Activated CD4-positive, alpha-beta T cell treated with anti-CD3 and anti-CD28 coated beads for 36 hours (primary cell): ENCODE measurements around the gene TSPO. TPM values are rescaled to one million over a fixed set of nuclear protein-coding genes. Genes with fewer than 3 reads are reported as not detected.

Source experiments
- ATAC-seq: fragments of 200-7000 bp; cut with Tn5 transposase; one replicate; pipeline ENCODE4 v1.10.0; 2021; ENCODE audit warnings: mild to moderate bottlenecking, moderate library complexity
- CTCF ChIA-PET: fragments of 350-600 bp; sonication (Branson Sonifier 250); formaldehyde crosslinking; loops from one replicate; lab custom pipeline; 2021; ENCODE audit warnings: antibody characterized with exemption; lab: Charles Lee
- POLR2A ChIA-PET: fragments of 350-600 bp; sonication (Branson Sonifier 250); formaldehyde crosslinking; loops from one replicate; lab custom pipeline; 2021; ENCODE audit warnings: antibody characterized with exemption, inconsistent platforms; lab: Charles Lee
- DNase-seq: peaks from one replicate; pipeline ENCODE4 v3.0.0-alpha.2; 2020
- H3K27ac Mint-ChIP-seq: one replicate; pipeline ENCODE4 v1.8.0; 2021; ENCODE audit warnings: mixed read lengths
- H3K27me3 Mint-ChIP-seq: one replicate; pipeline ENCODE4 v1.8.0; 2021; ENCODE audit warnings: mixed read lengths
- H3K36me3 Mint-ChIP-seq: one replicate; pipeline ENCODE4 v1.8.0; 2021; ENCODE audit warnings: low read depth, mixed read lengths
- H3K4me1 Mint-ChIP-seq: one replicate; pipeline ENCODE4 v1.8.0; 2021; ENCODE audit warnings: mixed read lengths
- H3K4me3 Mint-ChIP-seq: one replicate; pipeline ENCODE4 v1.8.0; 2021; ENCODE audit warnings: mild to moderate bottlenecking, moderate library complexity, mixed read lengths
- H3K9me3 Mint-ChIP-seq: one replicate; pipeline ENCODE4 v1.8.0; 2021; ENCODE audit warnings: low read depth, mixed read lengths
- intact Hi-C, 2 experiments: fragments of 100-400 bp; cut with DNase I in 1 of 2; cut with micrococcal nuclease in 1 of 2; formaldehyde crosslinking; loops; one replicate each; pipeline versions ENCODE4 v1.14.2 to v1.15.1; 2022 to 2024; cut with DNase I, micrococcal nuclease
- total RNA-seq, 2 experiments: library from RNA; stranded (reverse); gene quantifications; one replicate each; pipeline ENCODE4 v1.2.3, GENCODE V29; 2021

Gene TSPO
- total RNA-seq, 2 experiments from 2014 or later: 61.7 to 114 TPM

GRCh38 chr22:43207386-43207785, 56.0 kb downstream of the TSPO start:
- ChIA-PET POLR2A (no interaction called here), CTCF (no interaction called here)
- Mint-ChIP-seq H3K36me3 (no peaks in the 10 kb centered on the region), H3K4me1 (peaks cover 3% of the 10 kb centered on the region), H3K27me3 (no peaks in the 10 kb centered on the region), H3K4me3 (no peak overlapping the region), H3K9me3 (no peaks in the 10 kb centered on the region), H3K27ac (no peak overlapping the region)
- DNase-seq (no peak), ATAC-seq (no peak)
- intact Hi-C loops: no loop called here

GRCh38 chr22:43207849-43208702, 56.7 kb downstream of the TSPO start:
- no peak for DNase-seq
- no peak for ATAC-seq
- no peak overlapping the region for H3K27ac Mint-ChIP-seq
- no peaks in the 10 kb centered on the region for H3K9me3 Mint-ChIP-seq
- no peak overlapping the region for H3K4me3 Mint-ChIP-seq
- POLR2A ChIA-PET: no interaction called here
- no peaks in the 10 kb centered on the region for H3K36me3 Mint-ChIP-seq
- H3K27me3 Mint-ChIP-seq: no peaks in the 10 kb centered on the region
- intact Hi-C loops: no loop called here
- peaks cover 3% of the 10 kb centered on the region for H3K4me1 Mint-ChIP-seq
- CTCF ChIA-PET: no interaction called here

DNA sequence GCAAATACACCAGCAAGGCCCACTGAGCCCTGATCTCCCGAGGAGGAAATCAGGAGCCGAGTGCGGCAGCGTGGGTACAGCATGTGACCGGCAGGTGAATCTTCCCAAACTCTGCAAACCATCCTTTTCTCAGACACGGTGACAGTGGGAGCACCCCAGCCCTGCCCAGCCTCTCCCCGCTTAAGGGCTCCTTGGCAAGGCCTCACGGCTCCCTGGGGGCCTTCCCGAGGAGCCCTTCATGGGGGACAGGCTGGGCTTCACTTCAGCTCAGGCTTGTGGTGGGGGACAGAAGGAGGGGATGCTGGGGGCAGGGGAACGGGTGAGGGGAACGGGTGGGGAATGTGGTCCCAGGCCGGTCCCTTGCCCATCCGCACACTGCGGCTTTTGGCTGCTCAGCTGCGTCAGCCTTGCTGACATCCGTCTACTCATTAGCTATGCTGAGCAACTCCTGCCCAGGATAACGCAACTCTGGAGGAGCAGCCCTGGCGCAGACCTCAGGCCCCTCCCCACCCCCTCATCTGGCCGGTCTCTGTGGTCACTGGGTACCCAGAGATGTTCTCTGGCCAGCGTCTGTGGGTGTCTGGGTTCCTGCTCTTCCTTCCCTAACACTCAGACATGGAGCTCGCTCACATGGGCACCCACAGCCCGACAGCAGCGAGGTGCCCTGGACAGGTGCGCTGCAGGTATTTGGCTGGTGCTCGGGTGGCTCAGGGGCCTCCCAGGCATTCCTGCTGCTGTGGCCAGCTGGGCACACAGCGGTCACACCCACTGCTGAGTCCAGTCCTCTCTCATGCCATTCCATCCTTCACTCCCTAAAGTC, 57.6 kb downstream of the TSPO start:
- DNase-seq: no peak
- Mint-ChIP-seq H3K4me3 (no peak overlapping the region), H3K27me3 (no peaks in the 10 kb centered on the region), H3K36me3 (no peaks in the 10 kb centered on the region), H3K4me1 (peaks cover 3% of the 10 kb centered on the region), H3K27ac (no peak overlapping the region), H3K9me3 (no peaks in the 10 kb centered on the region)
- ChIA-PET CTCF (no interaction called here), POLR2A (no interaction called here)
- intact Hi-C loops: no loop called here
- no peak for ATAC-seq

- intact Hi-C loops: no loop called here
- ChIA-PET CTCF (no interaction called here), POLR2A (no interaction called here)
- no peaks in the 10 kb centered on the region for H3K36me3 Mint-ChIP-seq
- no peaks in the 10 kb centered on the region for H3K9me3 Mint-ChIP-seq
- H3K4me3 Mint-ChIP-seq: no peak overlapping the region
- ATAC-seq (no peak), DNase-seq (no peak)
- H3K27ac Mint-ChIP-seq: no peak overlapping the region
- peaks cover 3% of the 10 kb centered on the region for H3K4me1 Mint-ChIP-seq
- H3K27me3 Mint-ChIP-seq: no peaks in the 10 kb centered on the region
Observed at GRCh38 chr22:43209523-43209890, 58.1 kb downstream of the TSPO start.

DNA sequence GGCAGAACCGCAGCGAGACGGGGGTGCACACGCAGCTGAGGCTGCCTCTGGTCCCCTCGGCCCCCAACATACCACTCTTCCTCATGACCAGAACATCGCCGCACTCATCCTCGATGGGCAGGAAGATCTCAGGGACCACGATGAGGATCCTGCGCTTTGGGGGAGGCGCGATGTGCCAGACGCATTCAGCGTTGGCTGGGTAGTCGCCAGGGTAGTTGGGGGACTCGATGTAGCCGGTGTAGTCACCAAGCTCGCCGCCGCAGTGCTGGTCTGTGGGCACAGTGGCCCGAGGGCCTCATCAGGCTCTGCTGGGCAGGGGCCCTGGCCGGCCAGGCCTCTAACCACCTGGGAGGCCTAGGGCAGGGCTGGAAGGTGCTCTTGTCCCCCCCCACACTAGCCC, 58.6 kb downstream of the TSPO start:
- Mint-ChIP-seq H3K36me3 (no peaks in the 10 kb centered on the region), H3K27ac (no peak overlapping the region), H3K4me3 (no peak overlapping the region), H3K4me1 (peaks cover 3% of the 10 kb centered on the region), H3K9me3 (no peaks in the 10 kb centered on the region), H3K27me3 (no peaks in the 10 kb centered on the region)
- POLR2A ChIA-PET: no interaction called here
- CTCF ChIA-PET: no interaction called here
- ATAC-seq (no peak), DNase-seq (no peak)
- intact Hi-C loops: no loop called here

- Mint-ChIP-seq H3K36me3 (no peaks in the 10 kb centered on the region), H3K4me3 (no peak overlapping the region), H3K4me1 (peaks cover 3% of the 10 kb centered on the region), H3K9me3 (no peaks in the 10 kb centered on the region), H3K27me3 (no peaks in the 10 kb centered on the region), H3K27ac (no peak overlapping the region)
- intact Hi-C loops: no loop called here
- ATAC-seq: no peak
- no peak for DNase-seq
- POLR2A ChIA-PET: no interaction called here
- CTCF ChIA-PET: no interaction called here
Observed at GRCh38 chr22:43210631-43211515, 59.5 kb downstream of the TSPO start.

GRCh38 chr22:43211941-43212433, 60.6 kb downstream of the TSPO start:
- intact Hi-C loops: no loop called here
- DNase-seq (no peak), ATAC-seq (no peak)
- Mint-ChIP-seq H3K27ac (no peak overlapping the region), H3K9me3 (no peaks in the 10 kb centered on the region), H3K27me3 (no peaks in the 10 kb centered on the region), H3K4me1 (no peaks in the 10 kb centered on the region), H3K36me3 (no peaks in the 10 kb centered on the region), H3K4me3 (no peak overlapping the region)
- CTCF ChIA-PET: interaction anchor here (1.5 kb wide), 1 partner anchor 24 kb away, joined by 4 read pairs; no protein-coding TSS in a partner anchor
- POLR2A ChIA-PET: no interaction called here

GRCh38 chr22:43212434-43212952, 61.1 kb downstream of the TSPO start:
- ChIA-PET POLR2A (no interaction called here), CTCF (interaction anchor here (1.5 kb wide), 1 partner anchor 25 kb away, joined by 4 read pairs; no protein-coding TSS in a partner anchor)
- Mint-ChIP-seq H3K27ac (no peak overlapping the region), H3K9me3 (no peaks in the 10 kb centered on the region), H3K27me3 (no peaks in the 10 kb centered on the region), H3K4me3 (no peak overlapping the region), H3K36me3 (no peaks in the 10 kb centered on the region), H3K4me1 (no peaks in the 10 kb centered on the region)
- no peak for DNase-seq
- ATAC-seq: no peak
- intact Hi-C loops: no loop called here

Other genes with a start within 250 kb of the TSPO start
- 10 to 100 TPM; 27.9 to 28.1 TPM for gene PACSIN2, start 136.4 kb upstream of the TSPO start, total RNA-seq
- 1 to 10 TPM; 5.7 to 6.6 TPM for gene TTLL1, start 62.2 kb upstream of the TSPO start, total RNA-seq
- gene BIK, start 40.8 kb upstream of the TSPO start, total RNA-seq: 1 to 10 TPM; 1.4 to 1.9 TPM
- gene MCAT, start 8.2 kb upstream of the TSPO start, total RNA-seq: 10 to 100 TPM; 13.8 to 16.9 TPM
- 10 to 100 TPM; 75.8 to 85.2 TPM for gene TTLL12, start 35.6 kb downstream of the TSPO start, total RNA-seq
- gene SCUBE1, start 191.8 kb downstream of the TSPO start, total RNA-seq: not detected